ENCODE measurements around the gene PPARA.

DNA sequence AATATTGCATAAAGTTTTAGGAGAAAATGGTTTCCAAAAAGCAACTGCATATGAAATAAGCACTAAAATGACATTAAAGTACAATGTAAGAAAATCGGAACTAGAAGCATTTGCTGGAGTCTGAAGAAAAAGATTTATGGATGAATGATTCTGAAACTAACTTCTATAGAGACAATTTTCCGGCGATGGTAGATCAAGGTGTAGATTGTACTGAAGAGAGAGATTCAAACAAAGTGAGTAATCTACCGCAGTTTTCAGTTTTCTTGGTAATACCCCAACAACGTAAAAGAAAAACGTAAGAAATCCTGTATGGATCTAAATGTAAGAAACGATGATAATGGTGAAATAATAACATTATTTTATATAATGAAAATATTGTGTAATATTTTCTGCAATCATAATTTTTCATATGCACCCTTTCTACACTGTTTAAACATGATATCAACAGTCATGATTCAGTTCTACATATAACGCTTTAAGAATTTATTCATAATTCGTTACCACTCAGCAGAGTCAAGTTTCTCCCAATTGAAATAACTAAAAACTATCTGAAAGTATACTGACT is 101.6 kb downstream of the PPARA start:
- TF ChIP-seq, protein P1, sequence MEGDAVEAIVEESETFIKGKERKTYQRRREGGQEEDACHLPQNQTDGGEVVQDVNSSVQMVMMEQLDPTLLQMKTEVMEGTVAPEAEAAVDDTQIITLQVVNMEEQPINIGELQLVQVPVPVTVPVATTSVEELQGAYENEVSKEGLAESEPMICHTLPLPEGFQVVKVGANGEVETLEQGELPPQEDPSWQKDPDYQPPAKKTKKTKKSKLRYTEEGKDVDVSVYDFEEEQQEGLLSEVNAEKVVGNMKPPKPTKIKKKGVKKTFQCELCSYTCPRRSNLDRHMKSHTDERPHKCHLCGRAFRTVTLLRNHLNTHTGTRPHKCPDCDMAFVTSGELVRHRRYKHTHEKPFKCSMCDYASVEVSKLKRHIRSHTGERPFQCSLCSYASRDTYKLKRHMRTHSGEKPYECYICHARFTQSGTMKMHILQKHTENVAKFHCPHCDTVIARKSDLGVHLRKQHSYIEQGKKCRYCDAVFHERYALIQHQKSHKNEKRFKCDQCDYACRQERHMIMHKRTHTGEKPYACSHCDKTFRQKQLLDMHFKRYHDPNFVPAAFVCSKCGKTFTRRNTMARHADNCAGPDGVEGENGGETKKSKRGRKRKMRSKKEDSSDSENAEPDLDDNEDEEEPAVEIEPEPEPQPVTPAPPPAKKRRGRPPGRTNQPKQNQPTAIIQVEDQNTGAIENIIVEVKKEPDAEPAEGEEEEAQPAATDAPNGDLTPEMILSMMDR (IDR thresholded peaks at IDR 0.05), result no peak
- TF ChIP-seq POLR2A (IDR thresholded peaks at IDR 0.05), result no peak
